GM18909 (cell line): ENCODE results near the gene EFNA4.

Experiments
- ATAC-seq: cut with Tn5 transposase; IDR thresholded peaks from one replicate; pipeline ENCODE4 v1.9.1; 2021; ENCODE audit warnings: mild to moderate bottlenecking; ENCODE audit not compliant: unreplicated experiment, poor library complexity

Gene EFNA4

DNA sequence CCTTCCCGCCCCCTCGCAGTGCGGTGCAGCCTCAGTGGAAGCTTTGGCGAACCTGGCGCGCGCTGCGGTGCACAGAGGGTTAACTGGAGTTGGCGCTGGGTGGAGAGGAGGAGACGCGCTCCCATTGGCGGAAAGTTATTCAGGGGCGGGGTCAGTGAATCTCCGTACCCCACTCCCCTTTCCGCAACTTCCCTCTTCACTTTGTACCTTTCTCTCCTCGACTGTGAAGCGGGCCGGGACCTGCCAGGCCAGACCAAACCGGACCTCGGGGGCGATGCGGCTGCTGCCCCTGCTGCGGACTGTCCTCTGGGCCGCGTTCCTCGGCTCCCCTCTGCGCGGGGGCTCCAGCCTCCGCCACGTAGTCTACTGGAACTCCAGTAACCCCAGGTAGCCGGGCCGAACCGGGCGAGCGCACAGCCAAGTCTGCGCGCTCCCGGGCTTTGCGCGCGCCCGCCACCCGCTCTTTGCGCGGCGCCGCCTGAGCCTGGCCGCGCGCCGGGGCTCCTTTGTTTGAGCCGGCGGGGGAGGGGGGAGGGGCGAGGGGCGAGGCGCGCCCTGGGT, at the start of gene EFNA4:
Gene EFNA4, plus strand, starts transcription at position 191 of the 561 bp plus-strand sequence. Its CDS starts 84 bp downstream, at position 275.
- peak; percentile 74 for ATAC-seq

- no peak for ATAC-seq
Observed at GRCh38 chr1:155014709-155015508, 48.6 kb upstream of the EFNA4 start.

GRCh38 chr1:155015527-155016230, 47.9 kb upstream of the EFNA4 start:
- no peak for ATAC-seq

DNA sequence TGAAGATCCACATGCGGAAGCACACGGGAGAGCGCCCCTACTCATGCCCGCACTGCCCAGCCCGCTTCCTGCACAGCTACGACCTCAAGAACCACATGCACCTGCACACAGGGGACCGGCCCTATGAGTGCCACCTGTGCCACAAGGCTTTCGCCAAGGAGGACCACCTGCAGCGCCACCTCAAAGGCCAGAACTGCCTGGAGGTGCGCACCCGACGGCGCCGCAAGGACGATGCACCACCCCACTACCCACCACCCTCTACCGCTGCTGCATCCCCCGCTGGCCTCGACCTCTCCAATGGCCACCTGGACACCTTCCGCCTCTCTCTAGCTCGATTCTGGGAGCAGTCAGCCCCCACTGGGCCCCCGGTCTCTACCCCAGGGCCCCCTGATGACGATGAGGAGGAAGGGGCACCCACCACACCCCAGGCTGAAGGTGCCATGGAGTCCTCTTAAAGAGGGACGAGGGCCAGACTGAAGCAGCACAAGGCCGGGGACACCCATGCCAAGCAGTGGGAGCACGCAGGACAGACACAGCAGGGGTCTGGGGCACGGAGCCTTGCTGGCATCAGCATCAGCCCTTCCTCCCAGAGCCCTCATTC, 47.2 kb upstream of the EFNA4 start:
- ATAC-seq, result no peak

GRCh38 chr1:155017041-155017945, 46.2 kb upstream of the EFNA4 start:
- ATAC-seq, result peak; percentile 76

DNA sequence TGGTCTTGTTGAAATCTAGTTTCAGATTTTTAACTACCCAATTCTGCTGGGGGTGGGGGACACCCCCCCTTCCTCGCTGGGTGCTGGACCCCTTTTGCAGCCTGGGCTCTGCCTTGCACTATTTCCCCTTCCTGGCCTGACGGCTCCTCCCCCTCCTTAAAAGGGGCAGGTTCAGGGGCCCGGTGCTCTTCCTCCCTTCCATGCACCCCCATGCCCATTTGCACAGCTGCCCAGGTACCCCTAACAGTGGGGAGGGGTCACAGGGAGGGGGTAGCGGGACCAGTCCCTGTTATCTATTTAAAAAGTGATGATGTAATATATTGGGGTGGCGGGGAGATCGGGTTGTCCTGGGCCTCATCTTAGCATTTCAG, 45.6 kb upstream of the EFNA4 start:
- ATAC-seq, result no peak

DNA sequence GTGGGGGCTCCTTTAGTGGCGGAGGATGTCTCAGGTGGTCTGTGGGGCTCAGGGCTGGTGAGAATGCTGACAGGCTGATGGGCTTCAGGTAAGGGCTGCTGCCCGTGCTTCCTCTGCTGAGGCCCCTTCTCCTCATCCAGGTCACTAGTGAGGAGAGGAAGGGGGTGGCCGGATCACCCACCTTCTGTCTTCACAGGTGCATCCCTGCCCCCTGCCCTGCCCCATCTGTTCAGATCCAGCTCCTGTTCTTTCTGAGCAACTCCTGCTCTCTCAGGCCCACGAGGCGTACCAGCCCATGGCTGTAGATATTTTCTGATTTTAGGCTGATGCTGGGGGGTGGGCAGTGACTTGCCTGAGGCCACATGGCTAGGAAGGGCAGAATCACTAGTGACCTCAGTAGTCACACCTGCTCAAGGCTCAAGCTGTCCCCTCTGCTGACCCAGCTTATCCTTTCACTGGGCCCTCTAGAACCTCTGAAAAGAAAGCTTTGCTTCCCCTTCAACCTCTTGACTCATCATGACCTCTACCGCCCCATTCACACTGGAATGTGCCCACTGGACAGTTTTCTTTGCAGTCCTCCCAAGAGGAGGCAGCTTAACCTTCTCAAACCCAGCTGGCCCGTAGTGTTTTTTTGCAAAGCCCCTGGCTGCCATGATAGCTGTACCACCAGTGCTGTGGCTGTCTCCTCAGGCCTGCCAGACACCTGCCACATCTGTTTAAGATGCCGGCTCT, 44.8 kb upstream of the EFNA4 start:
- ATAC-seq, result no peak

DNA sequence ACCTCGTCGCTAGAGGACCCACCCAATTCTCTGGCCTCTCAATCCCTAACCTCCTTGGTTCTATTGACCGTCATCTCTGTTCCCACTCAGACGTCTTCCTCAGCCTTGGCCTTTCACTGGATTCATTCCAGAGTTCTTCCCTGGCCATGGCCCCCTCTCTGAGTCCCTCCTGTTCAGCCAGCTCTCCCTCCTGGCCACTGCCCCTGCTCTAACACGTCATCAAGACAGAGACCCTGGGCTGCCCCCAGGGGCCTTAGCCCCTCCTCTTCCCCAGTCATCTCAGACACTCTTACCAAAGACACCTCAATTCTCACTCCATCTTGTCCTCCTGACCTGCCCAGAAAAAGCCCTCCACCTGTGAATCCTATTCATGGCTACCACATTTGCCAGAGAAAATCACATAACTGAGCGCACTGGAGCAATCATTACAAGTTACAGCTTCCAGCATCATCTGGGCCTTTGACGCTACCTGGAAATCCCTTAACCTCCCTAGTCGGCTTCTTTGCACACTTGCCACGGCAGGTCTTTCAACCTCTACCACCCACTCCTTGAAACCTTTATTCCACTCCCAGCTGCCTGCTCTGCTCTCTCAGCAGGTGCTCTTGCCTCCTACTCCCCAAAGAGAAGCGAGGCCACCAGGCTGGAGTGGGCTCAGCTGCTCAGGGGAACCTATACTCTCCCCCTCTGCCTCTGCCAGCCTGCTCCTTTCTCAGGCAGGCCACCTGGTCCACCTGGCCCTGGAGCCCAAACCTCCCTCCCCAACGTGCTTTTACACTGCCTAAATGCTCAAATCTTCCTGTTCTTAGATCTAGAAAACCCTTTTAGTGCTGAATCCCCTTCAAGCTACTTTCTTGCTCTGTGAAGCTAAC, 43.9 kb upstream of the EFNA4 start:
- ATAC-seq, result no peak

- no peak for ATAC-seq
Observed at GRCh38 chr1:155022136-155022926, 41.2 kb upstream of the EFNA4 start.

- ATAC-seq, result no peak
Observed at GRCh38 chr1:155022927-155023236, 40.7 kb upstream of the EFNA4 start.

DNA sequence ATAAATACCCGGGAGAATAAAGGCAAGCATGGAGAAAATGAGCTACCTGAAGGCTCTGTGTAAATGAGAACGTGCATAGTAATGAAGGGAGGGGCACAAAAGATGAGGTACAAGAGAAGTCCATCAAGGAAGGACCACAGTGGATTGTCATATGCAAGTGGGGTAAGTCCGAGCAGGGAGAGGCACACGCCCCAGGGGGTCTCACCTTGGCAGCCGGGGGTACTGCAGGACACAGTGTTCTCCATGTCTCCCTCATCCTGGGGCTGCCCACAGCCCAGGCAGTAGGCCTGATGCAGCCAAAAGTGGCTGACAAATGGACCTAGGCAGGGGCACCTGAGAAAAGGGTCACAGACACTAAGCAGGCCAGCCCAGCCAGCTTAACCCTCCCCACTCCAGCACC, 39.9 kb upstream of the EFNA4 start:
- ATAC-seq, result no peak

DNA sequence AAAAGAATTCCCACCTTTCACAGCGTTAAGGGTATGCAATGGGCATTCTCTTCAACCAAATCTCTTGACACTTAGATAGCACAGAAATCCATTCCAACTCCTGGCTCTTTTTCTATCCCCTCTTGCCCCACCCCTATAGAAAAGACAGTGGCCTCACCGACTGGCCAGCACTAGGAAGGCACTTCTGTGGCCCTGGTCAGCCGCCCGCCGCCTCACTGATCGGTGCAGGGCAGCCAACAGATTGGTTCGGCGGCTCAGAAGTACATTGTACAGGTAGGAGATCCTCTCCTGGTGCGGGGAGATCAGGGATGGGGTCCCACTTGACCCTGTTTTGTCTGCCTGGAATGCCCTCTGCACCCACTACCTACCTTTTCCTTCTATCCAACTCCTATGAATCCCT, 39.2 kb upstream of the EFNA4 start:
- ATAC-seq, result no peak

DNA sequence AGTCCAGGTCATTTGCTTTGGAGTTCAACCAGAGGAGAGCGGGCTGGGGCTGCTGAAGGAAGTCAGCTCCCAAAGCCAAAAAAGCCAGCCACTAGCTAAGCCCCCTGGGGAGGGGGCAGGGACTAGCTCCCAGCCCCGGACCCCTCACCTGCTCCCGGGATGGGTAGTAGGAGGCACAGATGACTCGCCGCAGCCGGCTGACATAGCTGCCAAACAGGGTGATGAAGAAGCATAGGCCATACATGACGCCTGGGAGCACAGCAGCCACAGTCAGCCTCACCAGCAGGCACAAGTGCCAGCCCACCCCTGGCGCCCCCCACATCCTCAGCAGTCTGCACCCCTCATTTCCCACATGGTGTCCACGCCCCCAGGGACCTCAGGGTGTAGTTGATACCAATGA, 37.4 kb upstream of the EFNA4 start:
- no peak for ATAC-seq

DNA sequence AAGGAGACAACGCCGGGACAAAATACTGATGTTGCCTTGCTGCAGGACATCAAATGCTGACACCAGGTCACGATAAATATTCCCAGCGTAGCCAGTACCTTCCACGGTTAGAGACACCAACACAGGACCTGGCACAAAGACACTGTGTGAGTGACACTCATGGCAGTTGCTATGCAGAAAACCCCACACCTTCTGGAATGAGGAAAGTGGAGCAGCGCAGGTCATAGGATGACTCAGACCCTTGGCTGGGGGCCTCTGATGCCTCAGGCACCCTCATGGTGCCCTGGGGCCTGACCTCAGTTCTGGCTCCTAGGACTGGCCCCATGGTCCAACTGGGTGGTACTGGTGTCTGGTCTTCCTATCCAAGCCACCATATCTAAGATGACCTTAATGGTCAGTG, 37.0 kb upstream of the EFNA4 start:
- no peak for ATAC-seq

GRCh38 chr1:155029513-155030242, 33.9 kb upstream of the EFNA4 start:
- no peak for ATAC-seq

GRCh38 chr1:155030243-155030795, 33.2 kb upstream of the EFNA4 start:
- ATAC-seq, result no peak

DNA sequence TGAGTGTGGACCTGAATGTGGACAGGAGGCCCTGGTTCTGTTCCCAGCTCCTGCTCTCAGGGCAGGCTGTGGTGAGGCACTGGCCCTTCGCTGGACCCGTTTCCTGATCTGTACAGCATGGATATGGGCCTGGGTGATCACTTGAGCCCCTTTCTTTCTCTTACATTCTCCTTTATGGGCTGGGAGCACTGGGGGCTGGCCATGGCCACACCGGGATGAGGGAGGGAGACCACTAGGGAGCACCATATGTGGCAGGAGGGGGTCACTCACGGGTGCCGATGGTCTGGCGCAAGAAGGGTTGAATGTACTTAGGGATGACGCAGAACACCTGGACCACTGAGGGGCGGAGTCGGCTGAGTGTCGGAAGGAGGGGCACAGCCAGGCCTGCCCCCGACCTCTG, 32.6 kb upstream of the EFNA4 start:
- ATAC-seq, result no peak
